Duodenal mucosa (tissue), 2 donors: ENCODE results near the gene GPR65.

Experiments
- H3K27ac ChIP-seq: one replicate; pipeline ENCODE4 v1.7.0; 2013; ENCODE audit warnings: low read depth, low read length
- H3K27me3 ChIP-seq, 2 donors: one replicate each; pipeline ENCODE4 v1.7.0; 2013; ENCODE audit warnings: low read length in 2 of 2, control low read depth in 1 of 2; ENCODE audit not compliant: insufficient read depth in 2 of 2, control insufficient read depth in 1 of 2
- H3K36me3 ChIP-seq, 2 donors: one replicate each; pipeline ENCODE4 v1.7.0; 2013; ENCODE audit warnings: low read length in 2 of 2, control low read depth in 1 of 2; ENCODE audit not compliant: insufficient read depth in 2 of 2, control insufficient read depth in 1 of 2
- H3K4me1 ChIP-seq, 2 donors: one replicate each; pipeline ENCODE4 v1.7.0; 2013; ENCODE audit warnings: low read length in 2 of 2, control low read depth in 1 of 2; ENCODE audit not compliant: insufficient read depth in 2 of 2, control insufficient read depth in 1 of 2
- H3K4me3 ChIP-seq, 2 donors: one replicate each; pipeline ENCODE4 v1.7.0; 2013; ENCODE audit warnings: low read length in 2 of 2, low read depth in 1 of 2
- H3K9ac ChIP-seq, 2 donors: one replicate each; pipeline ENCODE4 v1.7.0; 2013; ENCODE audit warnings: low read length in 2 of 2, low read depth in 1 of 2
- H3K9me3 ChIP-seq, 2 donors: one replicate each; pipeline ENCODE4 v1.7.0; 2013; ENCODE audit warnings: low read length in 2 of 2, control low read depth in 1 of 2; ENCODE audit not compliant: control insufficient read depth in 1 of 2

Gene GPR65, protein sequence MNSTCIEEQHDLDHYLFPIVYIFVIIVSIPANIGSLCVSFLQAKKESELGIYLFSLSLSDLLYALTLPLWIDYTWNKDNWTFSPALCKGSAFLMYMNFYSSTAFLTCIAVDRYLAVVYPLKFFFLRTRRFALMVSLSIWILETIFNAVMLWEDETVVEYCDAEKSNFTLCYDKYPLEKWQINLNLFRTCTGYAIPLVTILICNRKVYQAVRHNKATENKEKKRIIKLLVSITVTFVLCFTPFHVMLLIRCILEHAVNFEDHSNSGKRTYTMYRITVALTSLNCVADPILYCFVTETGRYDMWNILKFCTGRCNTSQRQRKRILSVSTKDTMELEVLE

DNA sequence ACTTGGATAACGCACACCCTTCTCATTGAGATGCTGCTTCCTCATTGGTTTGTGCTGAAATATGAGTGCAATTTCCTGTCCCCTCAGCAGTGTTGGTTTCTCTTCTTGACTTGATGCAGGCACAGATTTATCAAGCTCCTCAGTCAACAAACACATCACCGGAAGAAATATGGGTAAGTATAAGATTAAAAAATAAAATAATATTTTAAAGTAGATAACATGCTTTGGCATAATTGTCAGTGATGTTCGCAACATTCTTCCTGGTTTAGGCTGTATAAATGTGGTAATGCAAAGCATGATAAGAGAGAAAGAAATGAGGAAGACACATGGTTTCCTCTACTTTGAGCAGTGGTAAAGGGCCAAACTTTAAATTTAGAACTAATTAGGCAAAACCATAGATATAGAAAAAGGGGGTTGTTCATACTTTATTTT is at the start of gene GPR65:
Gene GPR65 (plus strand): TSS at position 86 of the 432 bp plus-strand sequence. CDS start 5,713 bp downstream, outside the sequence.
- Histone ChIP-seq H3K36me3 (no peaks in the 10 kb centered on the region), H3K4me1 (peaks cover 0 to under 1% of the 10 kb centered on the region in 2 donors), H3K27ac (peak within 1 kb of the TSS; percentile 67), H3K9ac (peak within 1 kb of the TSS in 1 of 2 donors; percentile 33), H3K27me3 (no peaks in the 10 kb centered on the region), H3K9me3 (no peaks in the 10 kb centered on the region), H3K4me3 (peak within 1 kb of the TSS; percentile 46 to 57)

DNA sequence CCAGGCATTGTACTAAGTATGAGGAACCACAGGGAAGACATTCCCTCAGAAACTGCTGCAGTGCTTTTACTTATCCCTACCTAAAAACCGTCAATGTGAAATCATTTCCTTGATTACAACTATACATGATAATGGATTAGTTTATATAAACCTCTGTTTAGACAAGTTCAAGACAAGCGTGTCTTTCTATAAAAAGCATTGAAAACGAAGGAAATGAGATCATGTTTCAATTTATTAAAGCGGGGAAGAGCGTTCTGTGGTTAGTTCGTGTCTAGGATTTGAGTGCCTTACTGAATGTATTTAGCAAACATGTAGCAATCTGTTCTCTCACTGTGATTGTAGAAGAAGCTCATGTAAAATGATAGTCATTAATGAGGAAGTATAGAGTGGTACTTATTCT is 49.4 kb upstream of the GPR65 start:
- peaks cover 3 to 4% of the 10 kb centered on the region in 2 donors for H3K36me3 ChIP-seq
- H3K4me3 ChIP-seq = no peak overlapping the region
- H3K9ac ChIP-seq = no peak overlapping the region
- H3K4me1 ChIP-seq = no peaks in the 10 kb centered on the region
- H3K9me3 ChIP-seq = no peaks in the 10 kb centered on the region
- H3K27me3 ChIP-seq = no peaks in the 10 kb centered on the region
- no peak overlapping the region for H3K27ac ChIP-seq

DNA sequence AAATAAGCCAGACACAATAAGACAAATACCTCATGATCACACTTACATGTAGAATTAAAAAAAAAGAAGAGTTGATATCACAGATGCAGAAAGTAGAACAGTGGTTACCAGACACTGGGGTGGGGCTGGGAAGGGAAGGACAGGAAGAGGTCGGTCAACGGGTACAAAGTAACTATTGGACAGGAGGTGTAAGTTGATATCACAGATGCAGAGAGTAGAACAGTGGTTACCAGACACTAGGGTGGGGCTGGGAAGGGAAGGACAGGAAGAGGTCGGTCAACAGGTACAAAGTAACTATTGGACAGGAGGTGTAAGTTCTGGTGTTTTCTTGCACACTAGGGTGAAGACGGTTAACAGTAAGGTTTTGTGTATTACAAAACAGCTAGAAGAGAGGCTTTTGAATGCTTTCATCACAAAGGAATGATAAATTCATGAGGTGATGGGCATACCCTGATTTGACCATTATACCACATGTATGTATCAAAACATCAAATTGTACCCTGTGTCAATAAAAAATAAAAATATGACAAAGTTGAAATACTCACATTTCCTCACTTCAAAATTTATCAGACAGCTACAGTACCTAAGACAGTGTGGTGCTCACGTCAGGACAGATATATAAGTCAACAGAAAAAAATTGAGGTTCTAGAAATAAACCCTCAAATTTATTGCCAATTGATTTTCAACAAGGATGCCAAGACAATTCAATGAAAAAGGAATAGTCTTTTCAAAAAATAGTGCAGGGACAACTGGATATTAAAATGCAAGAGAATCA is 44.7 kb upstream of the GPR65 start:
- Histone ChIP-seq H3K9me3 (no peaks in the 10 kb centered on the region), H3K36me3 (peaks cover 22 to 25% of the 10 kb centered on the region in 2 donors), H3K9ac (no peak overlapping the region), H3K4me1 (no peaks in the 10 kb centered on the region), H3K27ac (no peak overlapping the region), H3K4me3 (no peak overlapping the region), H3K27me3 (no peaks in the 10 kb centered on the region)

DNA sequence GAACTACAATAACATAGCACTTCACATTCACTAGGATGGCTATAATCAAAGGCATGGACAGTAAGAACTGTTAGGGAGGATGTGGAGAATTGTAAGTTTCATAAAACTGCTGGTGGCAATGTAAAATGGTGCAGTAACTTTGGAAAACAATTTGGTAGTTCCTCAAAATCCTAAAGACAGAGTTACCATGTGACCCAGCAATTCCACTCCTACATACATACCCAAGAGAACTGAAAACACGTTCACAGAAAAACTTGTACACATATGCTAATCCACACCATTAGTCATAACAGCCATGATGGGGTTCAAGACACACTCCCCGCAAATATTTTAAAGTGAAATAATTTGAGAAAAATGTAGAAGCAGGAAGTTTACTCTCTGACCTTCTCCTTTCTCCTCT is 43.7 kb upstream of the GPR65 start:
- Histone ChIP-seq H3K27ac (no peak overlapping the region), H3K9me3 (no peaks in the 10 kb centered on the region), H3K9ac (no peak overlapping the region), H3K4me1 (no peaks in the 10 kb centered on the region), H3K4me3 (no peak overlapping the region), H3K36me3 (peaks cover 20 to 21% of the 10 kb centered on the region in 2 donors), H3K27me3 (no peaks in the 10 kb centered on the region)

DNA sequence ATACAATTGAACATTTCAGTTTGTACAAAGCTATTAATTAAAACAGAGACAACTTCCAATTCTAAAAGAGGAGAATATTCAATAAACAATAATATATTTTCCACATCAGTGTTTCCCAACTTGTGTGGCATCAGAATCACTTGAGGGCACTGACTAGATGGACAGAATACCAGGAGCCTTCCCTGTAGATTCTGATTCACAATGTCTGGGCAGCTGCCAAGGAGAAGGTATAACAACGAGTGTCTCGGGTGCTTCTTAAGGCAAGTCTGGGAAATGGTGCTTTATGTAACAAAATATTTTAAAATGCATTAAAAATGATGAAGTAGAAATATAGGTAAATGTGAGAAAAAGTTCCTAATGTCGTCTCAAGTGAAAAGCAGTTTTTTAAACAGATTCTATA is 38.1 kb upstream of the GPR65 start:
- Histone ChIP-seq H3K9ac (no peak overlapping the region), H3K27me3 (no peaks in the 10 kb centered on the region), H3K4me1 (no peaks in the 10 kb centered on the region), H3K27ac (no peak overlapping the region), H3K36me3 (peaks cover 12 to 20% of the 10 kb centered on the region in 2 donors), H3K4me3 (no peak overlapping the region), H3K9me3 (no peaks in the 10 kb centered on the region)

DNA sequence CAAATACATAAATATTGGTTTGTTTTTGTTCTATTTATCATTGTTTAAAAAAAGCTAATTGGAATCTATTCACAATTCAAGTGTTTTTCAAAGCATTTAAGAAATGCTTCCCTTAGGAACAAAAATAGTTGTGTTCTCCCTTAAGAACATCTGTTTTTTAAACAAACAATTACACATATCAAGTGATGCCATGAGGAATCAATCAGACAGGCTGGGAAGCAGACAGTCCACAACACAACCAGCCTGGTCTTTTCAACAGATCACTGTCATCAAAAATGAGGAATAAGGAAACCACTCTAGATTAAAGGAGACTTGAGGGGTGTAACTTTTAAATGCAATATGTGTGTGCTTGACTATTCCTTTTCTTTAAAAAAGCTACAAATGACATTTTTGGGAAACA is 37.4 kb upstream of the GPR65 start:
- Histone ChIP-seq H3K9ac (no peak overlapping the region), H3K4me1 (no peaks in the 10 kb centered on the region), H3K36me3 (peaks cover 5 to 13% of the 10 kb centered on the region in 2 donors), H3K27me3 (no peaks in the 10 kb centered on the region), H3K4me3 (no peak overlapping the region), H3K9me3 (no peaks in the 10 kb centered on the region), H3K27ac (no peak overlapping the region)

DNA sequence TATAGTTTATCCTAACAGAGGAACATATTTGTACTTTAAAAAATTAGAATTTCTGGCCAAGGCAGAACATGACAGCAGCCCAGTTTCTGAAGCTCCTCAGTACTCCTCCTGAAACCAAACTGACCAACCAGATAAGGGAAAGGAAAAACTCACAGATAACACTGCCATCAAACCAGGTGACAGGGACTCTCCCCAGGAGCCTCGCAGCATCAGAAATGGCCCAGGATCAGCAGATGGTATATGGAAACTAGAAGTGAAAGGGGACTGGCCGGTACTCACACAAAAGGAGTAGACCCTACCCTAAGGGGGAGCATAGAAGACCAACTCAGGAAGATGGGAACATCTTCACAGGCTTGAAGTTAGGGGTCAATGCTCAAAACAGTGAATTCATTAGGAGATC is 33.9 kb upstream of the GPR65 start:
- Histone ChIP-seq H3K4me3 (no peak overlapping the region), H3K27ac (no peak overlapping the region), H3K9me3 (no peaks in the 10 kb centered on the region), H3K4me1 (no peaks in the 10 kb centered on the region), H3K27me3 (no peaks in the 10 kb centered on the region), H3K36me3 (peaks cover 4 to 7% of the 10 kb centered on the region in 2 donors), H3K9ac (no peak overlapping the region)

DNA sequence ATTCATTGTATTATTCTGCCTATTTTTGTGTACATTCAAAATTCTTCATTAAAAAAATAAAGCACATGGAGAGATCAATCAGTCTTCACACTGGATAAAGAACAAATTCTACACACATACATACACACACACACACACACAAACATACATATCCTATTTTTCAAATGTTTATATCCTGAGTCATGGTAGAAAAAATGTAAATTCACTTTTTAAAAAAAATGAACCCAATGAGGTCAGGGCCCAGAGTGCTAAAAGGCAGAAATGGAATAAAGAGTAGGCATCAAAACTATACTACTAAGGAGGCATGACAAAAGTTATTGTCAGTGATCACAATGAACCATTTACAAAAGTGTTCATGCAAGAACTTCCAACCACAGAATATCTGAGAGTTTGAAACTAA is 29.3 kb upstream of the GPR65 start:
- Histone ChIP-seq H3K4me1 (no peaks in the 10 kb centered on the region), H3K9ac (no peak overlapping the region), H3K36me3 (peaks cover 6 to 9% of the 10 kb centered on the region in 2 donors), H3K4me3 (no peak overlapping the region), H3K27me3 (no peaks in the 10 kb centered on the region), H3K27ac (no peak overlapping the region), H3K9me3 (no peaks in the 10 kb centered on the region)

DNA sequence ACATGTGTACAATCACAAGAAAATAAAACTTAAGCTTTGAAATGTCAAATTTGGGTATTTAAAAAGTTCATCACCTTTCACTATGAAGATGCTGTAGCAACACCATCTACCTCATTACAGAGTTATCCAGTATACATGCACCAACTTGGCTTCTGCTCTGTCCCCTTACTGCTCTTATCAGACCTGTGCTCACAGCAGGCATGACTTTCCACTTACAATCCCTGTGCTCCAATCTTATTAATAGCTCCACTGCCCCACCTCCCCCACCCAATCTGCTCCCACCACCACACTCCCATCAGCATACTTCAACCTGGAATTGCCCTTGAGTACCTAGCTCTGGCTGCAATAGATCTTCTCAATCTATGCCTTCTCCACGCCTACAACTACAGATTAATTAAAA is 25.2 kb upstream of the GPR65 start:
- no peaks in the 10 kb centered on the region for H3K27me3 ChIP-seq
- peaks cover 7 to 20% of the 10 kb centered on the region in 2 donors for H3K36me3 ChIP-seq
- H3K9me3 ChIP-seq = no peaks in the 10 kb centered on the region
- no peak overlapping the region for H3K9ac ChIP-seq
- no peak overlapping the region for H3K4me3 ChIP-seq
- H3K4me1 ChIP-seq = no peaks in the 10 kb centered on the region
- H3K27ac ChIP-seq = no peak overlapping the region

DNA sequence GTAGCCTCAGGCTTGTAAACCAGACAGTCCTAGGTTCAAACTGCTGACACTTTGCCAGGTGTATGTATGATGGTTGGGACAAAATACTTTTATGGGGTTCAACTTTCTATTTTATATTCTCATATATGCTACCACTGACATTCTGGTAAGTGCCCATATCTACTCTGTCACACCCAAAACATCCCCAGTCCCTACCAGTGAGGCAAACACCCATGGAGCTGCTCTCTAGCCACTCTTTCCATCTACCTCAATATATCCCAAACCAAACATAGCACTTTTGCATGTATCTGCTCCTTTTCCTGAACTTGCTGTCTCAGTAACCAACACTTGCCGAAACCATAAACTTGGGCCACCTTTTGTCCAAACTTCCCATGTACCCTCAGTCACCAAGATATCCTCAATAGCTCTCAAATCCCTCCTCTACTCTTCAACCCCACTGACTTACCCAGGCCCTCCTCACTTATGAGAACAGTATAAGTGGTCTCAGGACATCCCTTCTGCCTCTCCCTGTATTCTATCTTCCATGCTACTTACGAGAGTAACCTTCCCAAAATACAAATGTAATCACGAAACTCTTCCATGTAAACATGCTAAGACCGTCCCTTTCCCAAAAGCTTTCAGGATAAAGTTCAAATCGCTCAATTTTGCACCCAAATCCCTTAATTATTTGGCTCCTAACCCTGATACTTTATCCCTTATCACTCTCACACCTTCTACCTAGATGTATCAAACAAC is 15.5 kb upstream of the GPR65 start:
- no peaks in the 10 kb centered on the region for H3K9me3 ChIP-seq
- peaks cover 3 to 8% of the 10 kb centered on the region in 2 donors for H3K36me3 ChIP-seq
- no peaks in the 10 kb centered on the region for H3K27me3 ChIP-seq
- H3K27ac ChIP-seq = no peak overlapping the region
- no peak overlapping the region for H3K9ac ChIP-seq
- H3K4me3 ChIP-seq = no peak overlapping the region
- H3K4me1 ChIP-seq = peaks cover 41 to 42% of the 10 kb centered on the region in 2 donors
